ENCODE data around the gene HFE.

HFE gene

DNA sequence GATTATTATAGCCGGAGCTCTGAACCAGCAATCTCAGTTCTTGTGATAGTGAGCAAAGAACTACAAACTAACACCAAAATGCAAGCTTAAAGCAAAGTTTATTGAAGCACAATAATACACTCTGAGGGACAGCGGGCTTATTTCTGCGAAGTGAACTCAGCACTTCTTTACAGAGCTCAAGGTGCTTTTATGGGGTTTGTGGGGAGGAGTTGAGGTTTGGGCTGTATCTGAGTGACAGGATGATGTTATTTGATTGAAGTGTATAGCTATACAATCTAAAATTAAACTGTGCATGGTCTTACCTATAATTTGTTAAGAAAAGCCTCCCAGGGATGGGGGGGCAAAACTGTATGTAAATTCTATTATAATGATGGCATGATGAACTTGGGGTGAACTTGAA, 1.0 kb upstream of the HFE start:
- H3K4me3 ChIP-seq (ENCODE audit: low read length): no peak overlapping the region
- TF ChIP-seq ZNF274 (IDR thresholded peaks at IDR 0.05; ENCODE audit: low read depth, low read length): no peak

DNA sequence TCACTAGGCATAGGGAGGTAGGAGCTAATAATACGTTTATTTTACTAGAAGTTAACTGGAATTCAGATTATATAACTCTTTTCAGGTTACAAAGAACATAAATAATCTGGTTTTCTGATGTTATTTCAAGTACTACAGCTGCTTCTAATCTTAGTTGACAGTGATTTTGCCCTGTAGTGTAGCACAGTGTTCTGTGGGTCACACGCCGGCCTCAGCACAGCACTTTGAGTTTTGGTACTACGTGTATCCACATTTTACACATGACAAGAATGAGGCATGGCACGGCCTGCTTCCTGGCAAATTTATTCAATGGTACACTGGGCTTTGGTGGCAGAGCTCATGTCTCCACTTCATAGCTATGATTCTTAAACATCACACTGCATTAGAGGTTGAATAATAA, 1.1 kb downstream of the HFE start:
- no peak overlapping the region for H3K4me3 ChIP-seq (ENCODE audit: low read length)
- no peak for TF ChIP-seq ZNF274 (IDR thresholded peaks at IDR 0.05; ENCODE audit: low read depth, low read length)

GRCh38 chr6:26089272-26089671, 2.0 kb downstream of the HFE start:
- TF ChIP-seq ZNF274 (IDR thresholded peaks at IDR 0.05; ENCODE audit: low read depth, low read length): no peak
- no peak overlapping the region for H3K4me3 ChIP-seq (ENCODE audit: low read length)

GRCh38 chr6:26092443-26092842, 5.2 kb downstream of the HFE start:
- H3K4me3 ChIP-seq (ENCODE audit: low read length): no peak overlapping the region
- TF ChIP-seq ZNF274 (IDR thresholded peaks at IDR 0.05; ENCODE audit: low read depth, low read length): no peak

DNA sequence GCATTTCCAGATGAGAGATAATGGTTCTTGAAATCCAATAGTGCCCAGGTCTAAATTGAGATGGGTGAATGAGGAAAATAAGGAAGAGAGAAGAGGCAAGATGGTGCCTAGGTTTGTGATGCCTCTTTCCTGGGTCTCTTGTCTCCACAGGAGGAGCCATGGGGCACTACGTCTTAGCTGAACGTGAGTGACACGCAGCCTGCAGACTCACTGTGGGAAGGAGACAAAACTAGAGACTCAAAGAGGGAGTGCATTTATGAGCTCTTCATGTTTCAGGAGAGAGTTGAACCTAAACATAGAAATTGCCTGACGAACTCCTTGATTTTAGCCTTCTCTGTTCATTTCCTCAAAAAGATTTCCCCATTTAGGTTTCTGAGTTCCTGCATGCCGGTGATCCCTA, 6.8 kb downstream of the HFE start:
- no peak overlapping the region for H3K4me3 ChIP-seq (ENCODE audit: low read length)
- no peak for TF ChIP-seq ZNF274 (IDR thresholded peaks at IDR 0.05; ENCODE audit: low read depth, low read length)

GRCh38 chr6:26097268-26097875, 10.1 kb downstream of the HFE start:
- no peak for TF ChIP-seq ZNF274 (IDR thresholded peaks at IDR 0.05; ENCODE audit: low read depth, low read length)

DNA sequence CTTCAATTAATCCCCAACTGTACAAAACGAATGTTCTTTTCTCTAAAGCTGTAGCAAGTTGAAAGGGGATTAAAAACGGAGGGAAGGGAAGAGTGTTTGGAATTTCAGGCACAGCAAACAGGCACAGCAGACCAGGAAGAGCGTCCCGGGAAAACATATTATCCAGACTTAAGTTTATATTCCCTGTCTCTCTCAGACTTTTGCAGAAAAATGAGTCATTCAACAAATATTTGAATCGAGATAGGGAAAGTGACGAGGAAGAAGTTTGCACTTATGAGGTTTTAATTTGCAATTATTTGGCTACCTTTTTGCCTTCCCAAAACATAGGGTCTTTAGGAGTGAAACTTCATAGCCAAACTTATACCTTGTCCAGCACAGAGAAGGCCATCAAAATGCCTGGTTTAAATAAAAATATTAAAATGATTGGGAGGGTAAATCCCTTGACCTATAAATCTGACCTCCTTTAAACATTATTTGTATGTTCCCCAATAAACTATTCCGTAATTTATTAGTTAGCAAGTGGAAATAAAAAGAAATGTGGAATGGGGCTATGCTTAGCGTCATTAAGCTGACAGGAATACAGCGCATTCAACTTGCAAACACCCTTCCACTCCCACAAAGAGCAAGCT, 16.0 kb downstream of the HFE start:
- no peak for TF ChIP-seq ZNF274 (IDR thresholded peaks at IDR 0.05; ENCODE audit: low read depth, low read length)
- no peak overlapping the region for H3K4me3 ChIP-seq (ENCODE audit: low read length)

More at GRCh38 chr6:26097268-26097875, 10.1 kb downstream of the HFE start:
- H3K4me3 ChIP-seq (ENCODE audit: low read length): no peak overlapping the region

DNA sequence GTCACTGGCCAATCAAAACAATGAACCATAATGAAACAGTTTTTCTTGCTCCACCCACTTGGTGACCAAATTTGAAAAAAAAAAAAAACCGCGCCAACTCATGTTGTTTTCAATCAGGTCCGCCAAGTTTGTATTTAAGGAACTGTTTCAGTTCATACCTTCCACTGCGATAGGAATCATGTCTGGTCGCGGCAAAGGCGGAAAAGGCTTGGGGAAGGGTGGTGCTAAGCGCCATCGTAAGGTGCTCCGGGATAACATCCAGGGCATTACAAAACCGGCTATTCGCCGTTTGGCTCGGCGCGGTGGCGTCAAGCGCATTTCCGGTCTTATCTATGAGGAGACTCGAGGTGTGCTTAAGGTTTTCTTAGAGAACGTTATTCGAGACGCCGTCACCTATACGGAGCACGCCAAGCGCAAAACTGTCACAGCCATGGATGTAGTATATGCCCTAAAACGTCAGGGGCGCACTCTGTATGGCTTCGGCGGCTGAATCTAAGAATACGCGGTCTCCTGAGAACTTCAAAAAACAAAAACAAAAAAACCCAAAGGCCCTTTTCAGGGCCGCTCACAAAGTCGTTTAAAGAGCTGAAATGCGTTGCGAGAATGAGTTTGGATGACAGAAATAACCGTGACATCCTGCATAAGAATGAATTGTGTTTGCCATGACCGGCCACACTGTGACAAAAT, 16.7 kb downstream of the HFE start:
- H3K4me3 ChIP-seq (ENCODE audit: low read length): peak overlapping the region; percentile 76
- no peak for TF ChIP-seq ZNF274 (IDR thresholded peaks at IDR 0.05; ENCODE audit: low read depth, low read length)

- no peak for TF ChIP-seq ZNF274 (IDR thresholded peaks at IDR 0.05; ENCODE audit: low read depth, low read length)
- H3K4me3 ChIP-seq (ENCODE audit: low read length): peak overlapping the region; percentile 76
Observed at GRCh38 chr6:26104457-26105108, 17.4 kb downstream of the HFE start.

DNA sequence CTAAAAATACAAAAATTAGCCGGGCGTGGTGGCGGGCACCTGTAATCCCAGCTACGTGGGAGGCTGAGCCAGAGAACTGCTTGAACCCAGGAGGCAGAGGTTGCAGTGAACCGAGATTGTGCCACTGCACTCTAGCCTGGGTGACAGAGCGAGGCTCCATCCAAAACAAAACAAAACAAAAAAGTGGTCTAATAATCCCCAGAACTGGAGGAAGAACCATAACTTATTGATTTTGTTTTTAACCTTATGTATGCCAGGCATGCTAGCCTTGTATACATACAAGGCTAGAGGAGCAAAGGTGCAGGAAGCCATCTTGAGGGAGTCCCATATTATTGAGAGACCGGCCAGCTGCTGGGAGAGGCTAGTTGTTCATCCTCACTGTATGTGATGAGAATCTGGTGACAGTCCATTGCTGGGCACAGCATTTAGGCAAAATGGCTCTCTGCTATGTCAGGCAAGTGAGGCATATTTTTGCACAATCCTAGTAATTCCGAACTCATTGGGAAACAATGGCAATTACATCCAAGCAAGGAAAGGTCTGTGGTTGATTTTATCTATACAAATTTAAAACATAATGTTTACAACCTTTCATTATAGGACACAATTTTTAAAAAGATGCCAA, 18.0 kb downstream of the HFE start:
- no peak overlapping the region for H3K4me3 ChIP-seq (ENCODE audit: low read length)
- TF ChIP-seq ZNF274 (IDR thresholded peaks at IDR 0.05; ENCODE audit: low read depth, low read length): no peak

DNA sequence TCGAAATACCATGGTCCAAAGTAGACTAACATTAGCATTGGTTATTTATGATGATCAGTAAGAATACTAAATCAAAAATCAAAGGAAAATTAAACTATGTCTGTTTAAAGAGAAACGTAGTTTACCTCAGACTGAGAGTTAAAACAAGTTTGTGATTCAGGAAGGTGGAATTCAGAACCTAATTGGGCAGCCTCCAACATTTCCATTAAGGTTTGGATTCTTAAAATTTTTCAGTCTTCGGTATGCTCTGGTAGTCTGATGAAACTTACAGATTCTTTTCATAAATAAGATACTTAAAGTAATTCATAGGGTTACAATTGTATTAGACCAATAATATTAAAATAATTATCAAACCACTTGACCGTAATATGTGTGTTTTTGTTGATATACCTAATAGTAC, 18.6 kb downstream of the HFE start:
- H3K4me3 ChIP-seq (ENCODE audit: low read length): no peak overlapping the region
- TF ChIP-seq ZNF274 (IDR thresholded peaks at IDR 0.05; ENCODE audit: low read depth, low read length): no peak

DNA sequence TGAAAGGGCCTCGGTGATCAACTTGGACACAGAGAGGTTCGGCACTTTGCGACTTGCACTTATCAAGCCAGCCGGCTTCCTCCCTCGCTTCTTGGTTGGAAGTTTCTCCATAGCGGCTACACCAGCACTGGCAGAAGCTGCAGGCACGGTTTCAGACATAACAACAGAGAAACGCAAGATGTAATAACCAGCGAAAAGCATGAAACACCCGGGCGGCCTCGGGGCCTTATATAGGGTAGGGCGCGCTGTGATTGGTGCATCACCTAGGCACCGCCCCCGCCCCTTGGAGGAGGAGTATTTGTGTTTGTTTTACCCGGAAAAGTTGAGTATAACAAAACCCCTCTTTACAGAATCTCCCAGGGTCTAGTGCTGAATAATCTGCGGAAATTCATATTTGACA, 20.7 kb downstream of the HFE start:
- no peak overlapping the region for H3K4me3 ChIP-seq (ENCODE audit: low read length)
- TF ChIP-seq ZNF274 (IDR thresholded peaks at IDR 0.05; ENCODE audit: low read depth, low read length): no peak

DNA sequence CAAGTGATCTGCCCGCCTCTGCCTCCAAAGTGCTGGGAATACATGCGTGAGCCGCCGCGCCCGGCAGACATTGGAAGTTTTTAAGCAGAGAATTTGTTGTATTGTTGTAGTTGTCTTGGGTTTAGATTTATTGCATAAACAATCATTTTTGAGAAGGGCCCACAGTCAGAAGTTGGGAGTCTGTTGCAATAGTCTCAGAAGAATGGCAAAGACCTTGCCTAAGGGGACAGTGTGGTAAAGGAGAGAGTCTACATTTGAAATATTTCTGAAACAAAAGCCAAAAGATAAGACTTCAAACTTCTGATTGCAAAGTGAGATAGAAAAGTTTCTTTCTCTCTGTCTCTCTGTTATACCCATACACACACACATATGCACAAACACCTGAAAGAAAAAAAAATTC, 22.5 kb downstream of the HFE start:
- no peak overlapping the region for H3K4me3 ChIP-seq (ENCODE audit: low read length)
- TF ChIP-seq ZNF274 (IDR thresholded peaks at IDR 0.05; ENCODE audit: low read depth, low read length): no peak

DNA sequence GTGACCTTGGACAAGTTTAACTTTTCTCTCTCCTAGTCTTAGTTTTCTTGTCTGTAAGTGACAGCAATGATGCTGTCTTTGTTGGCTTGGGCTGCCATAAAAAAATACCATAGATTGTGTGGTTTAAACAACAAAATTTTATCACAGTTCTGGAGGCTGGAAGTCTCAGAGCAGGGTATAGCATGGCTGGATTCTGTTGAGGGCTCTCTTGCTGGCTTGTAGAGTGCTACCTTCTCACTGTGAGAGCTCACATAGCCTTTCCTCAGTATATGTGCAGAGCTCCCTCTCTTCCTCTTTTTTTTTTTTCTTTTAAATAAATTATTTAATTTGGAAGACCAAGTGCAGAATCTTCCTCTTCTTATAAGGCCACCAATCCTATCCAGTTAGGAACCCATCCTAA, 26.3 kb downstream of the HFE start:
- no peak for TF ChIP-seq ZNF274 (IDR thresholded peaks at IDR 0.05; ENCODE audit: low read depth, low read length)
- H3K4me3 ChIP-seq (ENCODE audit: low read length): no peak overlapping the region
